Measurements from ENCODE around the gene GOLGA2. TPM values are rescaled to one million over a fixed set of nuclear protein-coding genes. Genes with fewer than 3 reads are reported as not detected.

The GOLGA2 gene
- total RNA-seq, 1 donor from 2014 or later: 75.8 TPM

- no peak overlapping the region for H3K4me3 ChIP-seq (ENCODE audit: low read depth, low read length)
- TF ChIP-seq, protein P1, sequence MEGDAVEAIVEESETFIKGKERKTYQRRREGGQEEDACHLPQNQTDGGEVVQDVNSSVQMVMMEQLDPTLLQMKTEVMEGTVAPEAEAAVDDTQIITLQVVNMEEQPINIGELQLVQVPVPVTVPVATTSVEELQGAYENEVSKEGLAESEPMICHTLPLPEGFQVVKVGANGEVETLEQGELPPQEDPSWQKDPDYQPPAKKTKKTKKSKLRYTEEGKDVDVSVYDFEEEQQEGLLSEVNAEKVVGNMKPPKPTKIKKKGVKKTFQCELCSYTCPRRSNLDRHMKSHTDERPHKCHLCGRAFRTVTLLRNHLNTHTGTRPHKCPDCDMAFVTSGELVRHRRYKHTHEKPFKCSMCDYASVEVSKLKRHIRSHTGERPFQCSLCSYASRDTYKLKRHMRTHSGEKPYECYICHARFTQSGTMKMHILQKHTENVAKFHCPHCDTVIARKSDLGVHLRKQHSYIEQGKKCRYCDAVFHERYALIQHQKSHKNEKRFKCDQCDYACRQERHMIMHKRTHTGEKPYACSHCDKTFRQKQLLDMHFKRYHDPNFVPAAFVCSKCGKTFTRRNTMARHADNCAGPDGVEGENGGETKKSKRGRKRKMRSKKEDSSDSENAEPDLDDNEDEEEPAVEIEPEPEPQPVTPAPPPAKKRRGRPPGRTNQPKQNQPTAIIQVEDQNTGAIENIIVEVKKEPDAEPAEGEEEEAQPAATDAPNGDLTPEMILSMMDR (IDR thresholded peaks at IDR 0.05; ENCODE audit: insufficient read depth, low read length, poor library complexity, severe bottlenecking): no peak
- H3K27me3 ChIP-seq (ENCODE audit: control insufficient read depth, insufficient read depth, low read length): no peaks in the 10 kb centered on the region
- no peak for DNase-seq (ENCODE audit: low read depth)
- H3K36me3 ChIP-seq (ENCODE audit: control insufficient read depth, insufficient read depth, low read length): no peaks in the 10 kb centered on the region
Measured at GRCh38 chr9:128292009-128292408, 16.2 kb upstream of the GOLGA2 start.

GRCh38 chr9:128288273-128289004 lies 12.6 kb upstream of the GOLGA2 start:
- TF ChIP-seq, protein P1 (IDR thresholded peaks at IDR 0.05; ENCODE audit: insufficient read depth, low read length, poor library complexity, severe bottlenecking): no peak
- Histone ChIP-seq H3K27me3 (ENCODE audit: control insufficient read depth, insufficient read depth, low read length) (no peaks in the 10 kb centered on the region), H3K36me3 (ENCODE audit: control insufficient read depth, insufficient read depth, low read length) (no peaks in the 10 kb centered on the region), H3K4me3 (ENCODE audit: low read depth, low read length) (no peak overlapping the region)
- no peak for DNase-seq (ENCODE audit: low read depth)

DNA sequence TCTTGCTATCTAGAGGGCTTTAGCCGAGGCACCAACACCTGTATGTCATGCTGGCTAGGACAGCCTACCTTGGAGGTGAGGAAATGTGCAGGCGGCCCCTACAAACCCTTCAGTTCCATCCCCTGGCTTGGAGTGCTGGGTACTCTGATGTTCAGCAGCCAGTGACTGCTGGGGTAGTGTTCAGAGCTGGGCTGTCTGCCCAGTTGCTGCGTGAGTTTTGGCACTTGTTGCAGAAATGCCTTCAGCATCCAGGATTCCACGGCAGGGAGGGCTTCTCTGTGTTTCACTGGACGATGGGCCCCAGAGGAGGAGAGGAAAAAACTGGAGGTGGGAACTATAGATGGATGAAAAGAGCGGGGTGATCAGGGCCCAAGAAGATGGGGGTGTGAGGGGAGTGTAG lies 10.6 kb upstream of the GOLGA2 start:
- no peaks in the 10 kb centered on the region for H3K36me3 ChIP-seq (ENCODE audit: control insufficient read depth, insufficient read depth, low read length)
- no peak for DNase-seq (ENCODE audit: low read depth)
- TF ChIP-seq, protein P1 (IDR thresholded peaks at IDR 0.05; ENCODE audit: insufficient read depth, low read length, poor library complexity, severe bottlenecking): no peak
- no peaks in the 10 kb centered on the region for H3K27me3 ChIP-seq (ENCODE audit: control insufficient read depth, insufficient read depth, low read length)
- no peak overlapping the region for H3K4me3 ChIP-seq (ENCODE audit: low read depth, low read length)

DNA sequence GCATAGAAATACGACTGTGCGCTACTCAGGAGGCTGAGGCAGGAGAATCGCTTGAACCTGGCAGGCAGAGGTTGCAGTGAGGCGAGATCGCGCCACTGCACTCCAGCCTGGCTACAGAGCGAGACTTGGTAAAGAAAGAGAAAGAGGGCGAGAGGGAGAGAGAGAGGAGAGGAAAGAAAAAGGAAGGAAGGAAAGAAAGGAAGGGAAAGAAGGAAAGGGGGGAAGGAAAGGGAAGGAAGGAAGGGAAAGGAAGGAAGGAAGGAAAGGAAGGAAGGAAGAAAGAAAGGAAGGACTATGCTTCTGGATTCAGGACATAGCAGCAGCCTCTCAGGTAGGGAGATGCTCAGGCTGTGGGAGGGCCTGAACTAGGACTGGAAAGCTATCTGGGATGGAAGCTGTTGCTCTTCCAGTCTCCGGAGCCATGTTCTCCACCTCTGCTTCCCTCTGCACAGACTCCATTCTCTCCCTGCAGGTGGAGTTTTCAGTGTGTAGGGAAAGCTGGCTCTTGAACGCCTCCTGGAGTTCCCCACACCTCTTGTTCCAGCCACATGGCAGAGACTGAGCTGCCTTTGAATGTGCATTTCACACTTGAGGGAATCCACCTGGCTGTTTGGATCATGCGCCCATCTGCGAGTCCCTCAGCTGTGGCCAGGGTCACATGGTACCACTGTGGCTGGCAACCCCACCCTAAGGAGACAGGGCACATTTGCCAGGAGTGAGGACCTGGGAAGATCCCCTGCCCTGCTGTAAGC lies 9.4 kb upstream of the GOLGA2 start:
- Histone ChIP-seq H3K36me3 (ENCODE audit: control insufficient read depth, insufficient read depth, low read length) (no peaks in the 10 kb centered on the region), H3K27me3 (ENCODE audit: control insufficient read depth, insufficient read depth, low read length) (no peaks in the 10 kb centered on the region), H3K4me3 (ENCODE audit: low read depth, low read length) (no peak overlapping the region)
- TF ChIP-seq, protein P1 (IDR thresholded peaks at IDR 0.05; ENCODE audit: insufficient read depth, low read length, poor library complexity, severe bottlenecking): no peak
- DNase-seq (ENCODE audit: low read depth): no peak

GRCh38 chr9:128282500-128282899 lies 6.7 kb upstream of the GOLGA2 start:
- TF ChIP-seq, protein P1 (IDR thresholded peaks at IDR 0.05; ENCODE audit: insufficient read depth, low read length, poor library complexity, severe bottlenecking): no peak
- no peak for DNase-seq (ENCODE audit: low read depth)
- Histone ChIP-seq H3K36me3 (ENCODE audit: control insufficient read depth, insufficient read depth, low read length) (no peaks in the 10 kb centered on the region), H3K27me3 (ENCODE audit: control insufficient read depth, insufficient read depth, low read length) (no peaks in the 10 kb centered on the region), H3K4me3 (ENCODE audit: low read depth, low read length) (no peak overlapping the region)
